ENCODE measurements around the gene ALLC.

- TF ChIP-seq CTCF (IDR thresholded peaks at IDR 0.05; ENCODE audit: borderline replicate concordance, extremely low read depth, low read length, poor library complexity, severe bottlenecking) (no peak), EZH2 (IDR thresholded peaks at IDR 0.05; ENCODE audit: borderline replicate concordance, low read depth, low read length, severe bottlenecking) (no peak)
These were observed 11.7 kb downstream of the ALLC start for GRCh38 chr2:3669656-3670055.
